PFSK-1 (cell line): ENCODE measurements around the gene CCL23. TPM values are rescaled to one million over a fixed set of nuclear protein-coding genes. Genes with fewer than 3 reads are reported as not detected.

Experiments
- FOXP2 ChIP-seq: optimal IDR thresholded peaks from 2 replicates; pipeline ENCODE3; 2011; ENCODE audit warnings: borderline replicate concordance, control low read depth, inconsistent platforms; ENCODE audit not compliant: insufficient read depth; ENCODE audit errors: extremely low read length, extremely low read depth
- POLR2AphosphoS5 ChIP-seq: IDR thresholded peaks from 2 replicates; pipeline ENCODE4 v1.6.1; 2012; ENCODE audit warnings: low read depth, mild to moderate bottlenecking, control low read depth, low read length, moderate library complexity
- REST ChIP-seq, 2 experiments: IDR thresholded peaks; 2 replicates each; pipeline versions ENCODE4 v1.6.1 to v1.8.0; 2011 to 2012; ENCODE audit warnings: low read depth in 2 of 2, low read length in 2 of 2, control low read depth in 1 of 2, inconsistent platforms in 1 of 2, mild to moderate bottlenecking in 1 of 2, moderate library complexity in 1 of 2; ENCODE audit not compliant: insufficient read depth in 1 of 2
- SIN3A ChIP-seq: IDR thresholded peaks from 2 replicates; pipeline ENCODE4 v1.6.1; 2012; ENCODE audit warnings: mild to moderate bottlenecking, low read length, moderate library complexity, borderline replicate concordance; ENCODE audit not compliant: insufficient read depth
- TAF1 ChIP-seq: IDR thresholded peaks from 2 replicates; pipeline ENCODE4 v1.6.1; 2012; ENCODE audit warnings: low read length, control low read depth, borderline replicate concordance; ENCODE audit not compliant: insufficient read depth
- polyA plus RNA-seq: library from polyadenylated mRNA; unstranded; fragments of >200 nt; gene quantifications from one replicate; pipeline ENCODE4 v1.2.1, GENCODE V29; 2012; ENCODE audit warnings: low read depth, missing spikeins; ENCODE audit not compliant: insufficient read length

The CCL23 gene
- not detected for polyA plus RNA-seq

- no peak for TF ChIP-seq FOXP2
- TF ChIP-seq TAF1 = no peak
- no peak for TF ChIP-seq REST (IDR thresholded peaks at IDR 0.05; ENCODE audit: insufficient read depth in 1 of 2, low read depth in 2 of 2, low read length in 2 of 2)
- TF ChIP-seq SIN3A = no peak
- TF ChIP-seq POLR2AphosphoS5 = no peak
Observed at GRCh38 chr17:36017799-36018198, at the start of gene CCL23. CCL23 (minus strand) TSS chr17:36017972; CDS start chr17:36017897, 75 bp downstream.

- no peak for TF ChIP-seq POLR2AphosphoS5
- no peak for TF ChIP-seq FOXP2
- TF ChIP-seq REST (IDR thresholded peaks at IDR 0.05; ENCODE audit: insufficient read depth in 1 of 2, low read depth in 2 of 2, low read length in 2 of 2) = no peak
- TF ChIP-seq SIN3A = no peak
- TF ChIP-seq TAF1 = no peak
Observed at GRCh38 chr17:36066365-36066985, 48.7 kb upstream of the CCL23 start.

GRCh38 chr17:36063786-36064541 lies 46.2 kb upstream of the CCL23 start, which contains the start of gene CCL18:
CCL18 (plus strand) TSS chr17:36064272; CDS start chr17:36064343, 71 bp downstream.
- TF ChIP-seq FOXP2 = no peak
- TF ChIP-seq POLR2AphosphoS5 = no peak
- no peak for TF ChIP-seq REST (IDR thresholded peaks at IDR 0.05; ENCODE audit: insufficient read depth in 1 of 2, low read depth in 2 of 2, low read length in 2 of 2)
- no peak for TF ChIP-seq TAF1
- TF ChIP-seq SIN3A = no peak

GRCh38 chr17:36060816-36061215 lies 43.0 kb upstream of the CCL23 start:
- TF ChIP-seq TAF1 (no peak), SIN3A (no peak), REST (IDR thresholded peaks at IDR 0.05; ENCODE audit: insufficient read depth in 1 of 2, low read depth in 2 of 2, low read length in 2 of 2) (no peak), POLR2AphosphoS5 (no peak), FOXP2 (no peak)
